Measurements from ENCODE around the gene ROPN1L.
"Not testable (repeated sequence)": the region's sequence is repeated elsewhere in the genome, so short reads cannot be mapped to it uniquely, and the experiment has no call there.

Gene ROPN1L

DNA sequence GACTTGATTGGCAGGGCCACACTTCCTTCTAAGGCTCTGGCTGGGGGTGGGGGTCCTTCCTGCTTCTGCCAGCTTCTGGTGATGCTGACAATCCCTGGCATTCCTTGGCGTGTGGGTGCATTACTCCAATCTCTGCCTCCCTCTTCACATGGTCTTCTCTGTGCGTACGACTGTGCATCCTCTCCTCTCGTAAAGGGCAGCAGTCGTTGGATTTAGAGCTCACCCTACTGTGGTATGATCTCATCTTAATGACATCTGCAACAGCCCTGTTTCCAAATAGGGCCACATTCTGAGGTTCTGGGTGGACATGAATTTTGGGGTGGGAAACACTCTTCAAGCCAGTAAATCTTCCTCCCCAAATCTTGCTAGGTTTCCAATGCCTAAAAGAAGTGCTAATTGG is 36.8 kb downstream of the ROPN1L start:
- no peak for DNase-seq (ENCODE audit: low spot score)

DNA sequence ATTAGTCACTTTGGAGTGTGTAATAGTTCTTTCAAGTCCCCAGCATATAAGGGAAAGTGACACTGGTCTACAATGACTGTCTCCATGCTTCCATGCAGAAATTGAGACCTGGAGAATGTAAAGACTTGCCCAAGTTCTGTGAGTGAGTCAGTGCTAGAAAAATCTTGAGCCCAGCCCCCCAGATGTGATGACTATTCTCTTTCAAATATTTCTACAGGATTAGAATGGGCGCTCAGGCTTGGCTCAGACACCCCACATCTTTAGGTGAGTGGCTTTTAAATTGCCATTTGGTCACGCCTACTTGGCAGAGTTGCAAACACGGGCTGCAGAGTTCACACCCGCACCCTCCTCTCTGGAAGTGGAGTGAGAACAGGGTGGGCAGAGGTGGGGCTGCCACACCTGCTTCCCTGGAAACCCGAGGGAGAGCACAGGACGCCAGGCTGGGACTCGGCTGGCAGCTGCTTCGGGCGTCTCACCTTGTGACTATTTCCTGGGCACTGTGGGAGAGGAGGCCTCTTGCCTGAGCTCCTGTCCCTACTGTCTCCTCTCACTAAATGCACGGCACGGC is 37.6 kb downstream of the ROPN1L start:
- no peak for DNase-seq (ENCODE audit: low spot score)

DNA sequence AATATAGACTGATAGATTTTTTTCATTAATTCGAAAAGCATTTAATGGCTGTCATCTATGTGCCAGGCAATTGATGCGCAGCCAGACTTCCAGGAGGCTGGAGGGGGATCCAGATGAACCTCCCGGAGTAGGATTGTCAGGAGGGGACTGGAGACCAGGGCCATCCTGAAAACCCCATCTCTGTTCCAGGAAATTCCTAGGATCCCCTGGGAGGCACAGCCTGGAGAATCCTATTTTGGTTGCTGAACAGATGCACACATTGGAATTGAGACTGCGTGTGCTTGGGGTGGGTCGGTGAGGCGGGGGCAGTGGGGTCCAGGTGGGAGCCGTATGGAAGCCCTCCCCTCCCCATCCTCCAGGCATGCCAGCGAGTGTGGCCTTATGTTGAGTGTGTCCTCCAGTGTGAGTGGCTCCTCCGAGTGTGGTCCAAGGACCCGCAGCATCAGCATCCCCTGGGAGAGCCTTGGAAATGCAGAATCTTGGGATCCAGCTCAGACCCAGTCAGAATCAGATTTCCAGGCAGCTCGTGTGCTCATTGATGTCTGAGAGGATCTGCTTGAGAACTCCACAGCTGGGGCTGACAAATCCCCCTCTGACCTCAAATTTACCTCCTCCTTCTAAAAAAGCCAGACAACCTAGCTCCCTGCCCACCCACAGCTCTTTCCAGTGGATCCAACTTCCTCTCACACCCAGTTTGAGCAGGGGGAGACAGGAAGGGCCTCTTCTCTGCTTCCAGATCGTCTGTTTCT is 38.7 kb downstream of the ROPN1L start:
- DNase-seq (ENCODE audit: low spot score), result no peak

DNA sequence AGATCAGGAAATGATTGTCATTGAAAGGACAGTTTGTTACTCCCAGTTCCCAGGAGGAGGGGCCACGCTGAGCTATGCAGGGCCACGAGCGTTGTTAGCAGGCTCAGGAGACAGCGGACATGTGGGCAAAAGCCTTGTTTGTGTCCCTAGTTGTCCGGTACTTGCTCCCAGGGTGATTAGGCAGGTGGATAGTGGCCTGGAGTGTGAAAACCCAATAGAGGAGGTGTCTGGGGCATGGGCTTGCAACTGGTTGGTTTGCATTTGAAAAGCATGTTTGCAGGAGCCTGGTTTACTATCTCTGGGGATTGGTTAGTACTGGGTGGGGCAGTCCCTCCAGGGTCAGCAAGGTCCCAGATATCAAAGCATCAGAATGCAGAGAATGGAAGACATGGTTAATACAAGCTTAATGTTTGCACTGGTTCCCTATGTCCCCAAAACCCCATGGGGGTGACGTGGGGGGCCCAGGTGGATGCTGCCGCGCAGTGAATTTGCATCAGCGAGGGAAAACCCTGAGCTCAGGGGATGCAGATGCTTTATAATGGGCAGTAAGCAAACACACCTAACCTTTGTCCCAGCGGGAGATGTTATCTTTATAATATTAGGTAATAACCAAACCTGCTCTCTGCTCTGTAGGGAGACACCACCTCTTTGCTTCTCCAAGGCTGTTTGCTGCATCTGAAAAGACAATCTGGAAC is 39.7 kb downstream of the ROPN1L start:
- no peak for DNase-seq (ENCODE audit: low spot score)

DNA sequence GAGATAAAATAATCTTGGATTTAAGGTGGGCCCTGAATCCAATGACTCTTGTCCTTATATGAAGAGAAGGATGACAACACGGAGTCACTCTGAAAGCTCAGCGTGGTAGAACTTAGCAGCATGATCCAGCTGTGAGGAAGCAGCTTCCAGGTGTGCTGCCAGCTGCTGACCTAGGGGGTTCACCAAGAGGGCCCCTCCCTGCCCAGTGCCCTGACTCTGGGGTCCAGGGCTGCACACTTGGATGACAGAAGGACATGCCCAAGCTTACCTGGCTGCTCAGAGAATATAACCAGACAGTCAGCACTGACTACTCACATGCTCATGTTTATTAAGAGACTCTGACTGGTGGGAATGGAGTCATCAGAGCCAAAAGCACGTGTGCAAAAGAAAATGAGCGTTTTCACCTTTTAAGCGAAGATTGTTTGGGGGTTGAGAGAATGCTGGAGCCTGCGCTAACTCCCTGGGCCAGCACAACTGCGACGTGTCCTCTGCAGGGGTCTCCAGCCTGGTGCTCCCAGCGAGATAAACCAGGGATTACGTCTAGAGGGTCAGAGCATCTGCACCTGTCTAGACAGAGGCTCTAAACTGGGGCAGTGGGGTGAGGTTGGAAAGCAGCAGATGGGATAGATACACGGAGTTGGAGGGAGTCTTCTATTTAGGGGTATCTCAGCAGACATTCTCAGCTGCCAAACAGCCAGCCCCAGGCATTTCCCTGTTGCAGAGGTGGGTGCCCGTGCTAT is 41.3 kb downstream of the ROPN1L start:
- DNase-seq (ENCODE audit: low spot score), result no peak

DNA sequence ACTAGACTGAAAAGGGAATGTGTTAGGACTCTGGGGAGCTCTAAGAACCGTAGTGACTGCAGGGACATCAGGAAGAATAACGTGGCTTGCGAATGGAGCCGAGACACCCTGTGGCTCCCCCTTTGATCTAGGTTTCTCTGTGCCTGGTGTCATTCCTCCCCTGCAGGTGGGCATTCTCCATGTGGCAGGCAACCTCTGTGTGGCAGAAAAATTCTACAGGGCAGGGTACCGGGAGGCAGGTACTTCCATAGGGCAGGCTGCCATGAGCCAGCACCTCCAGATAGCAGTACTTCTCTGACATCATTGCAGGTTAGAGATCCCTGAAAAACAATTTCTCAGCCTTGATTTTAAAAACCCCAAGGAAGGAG is 43.1 kb downstream of the ROPN1L start:
- no peak for DNase-seq (ENCODE audit: low spot score)

DNA sequence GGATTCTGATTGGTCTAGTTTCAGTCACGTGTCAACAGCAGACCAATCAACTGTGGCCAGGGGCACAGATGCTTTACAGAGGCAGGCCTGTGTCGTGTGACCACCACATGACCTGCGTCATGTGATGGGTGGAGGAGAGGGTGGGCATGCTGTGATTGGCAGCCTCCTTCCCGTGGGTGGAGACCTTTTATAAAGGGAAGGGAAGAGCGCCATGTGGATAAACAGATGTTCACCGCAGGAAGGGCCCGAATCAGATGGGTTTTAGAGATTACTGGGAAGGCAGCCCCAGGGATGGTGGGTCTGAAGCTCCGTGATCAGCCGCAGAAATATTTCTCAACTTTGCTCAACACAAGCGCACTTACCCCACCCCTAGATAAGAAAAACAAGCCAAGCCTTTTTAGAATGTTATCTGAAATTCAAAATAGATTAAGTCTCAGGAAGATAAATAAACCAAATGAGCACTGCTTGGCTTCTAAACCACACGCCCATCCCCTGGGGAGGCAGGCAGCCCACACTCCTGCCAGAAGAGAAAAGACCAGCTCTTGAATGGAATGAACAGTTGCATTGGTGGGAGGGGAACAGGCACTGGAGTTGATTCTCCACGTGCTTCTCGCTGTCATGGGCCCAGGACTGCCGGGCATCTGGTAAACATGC is 43.6 kb downstream of the ROPN1L start:
- no peak for DNase-seq (ENCODE audit: low spot score)

DNA sequence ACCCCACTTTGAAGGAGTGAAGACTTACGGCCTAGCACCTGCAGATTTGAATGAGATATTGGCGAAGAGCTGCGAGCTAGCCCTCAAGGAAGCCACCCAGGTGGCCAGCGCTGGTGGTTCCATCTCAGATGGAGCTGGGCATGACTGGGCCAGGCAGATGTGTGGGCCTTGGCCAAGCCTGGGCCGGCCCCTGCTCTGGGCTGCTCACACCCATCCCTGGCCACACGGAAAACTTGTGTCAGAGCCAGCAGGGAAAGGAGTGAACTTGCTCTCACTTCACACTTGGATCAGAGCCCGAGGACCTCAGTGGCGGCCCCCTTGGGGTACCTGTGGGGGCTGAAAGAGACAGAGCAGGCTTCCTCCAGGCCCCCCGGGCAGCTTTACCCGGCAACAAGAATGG is 44.2 kb downstream of the ROPN1L start:
- DNase-seq (ENCODE audit: low spot score), result no peak

DNA sequence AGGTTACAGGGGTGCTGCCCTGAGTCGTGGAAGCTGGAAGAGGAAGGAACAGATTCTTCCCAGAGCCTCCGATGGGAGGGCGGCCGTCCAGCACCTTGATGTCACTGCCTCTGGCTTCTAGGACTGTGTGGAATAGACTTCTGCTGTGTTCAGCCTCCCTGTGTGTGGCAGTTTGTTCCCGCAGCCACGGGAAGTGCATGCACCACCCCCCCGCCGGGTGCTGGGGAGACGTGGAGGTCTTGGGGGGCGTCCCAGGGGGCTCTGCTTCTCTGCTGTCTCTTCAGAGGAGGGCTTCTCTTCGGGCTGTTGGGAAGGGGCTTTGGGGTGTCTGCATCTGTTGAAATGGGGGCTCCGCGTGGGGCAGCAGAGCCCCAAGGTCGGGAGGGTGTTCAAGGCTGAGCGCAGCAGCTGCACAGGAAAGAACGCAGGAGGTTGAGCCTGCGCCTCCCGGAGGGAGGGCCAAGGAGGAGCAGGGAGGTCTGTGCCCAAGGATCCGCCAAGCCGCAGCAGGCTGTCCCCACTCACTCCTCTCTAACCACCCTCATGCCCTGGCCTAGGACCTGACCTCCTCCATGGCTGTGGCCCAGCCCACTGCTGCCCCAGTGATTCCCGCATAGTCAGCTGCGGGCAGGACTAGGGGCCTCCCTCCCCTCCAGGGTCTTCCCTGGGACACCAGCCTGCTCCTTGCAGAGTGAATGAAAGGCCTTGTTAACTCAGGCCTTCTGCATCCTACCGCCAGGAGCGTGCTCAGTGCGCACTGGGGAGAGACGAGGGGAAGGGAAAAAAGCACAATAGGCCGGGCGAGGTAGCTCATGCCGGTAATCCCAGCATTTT is 45.0 kb downstream of the ROPN1L start:
- no peak for DNase-seq (ENCODE audit: low spot score)

DNA sequence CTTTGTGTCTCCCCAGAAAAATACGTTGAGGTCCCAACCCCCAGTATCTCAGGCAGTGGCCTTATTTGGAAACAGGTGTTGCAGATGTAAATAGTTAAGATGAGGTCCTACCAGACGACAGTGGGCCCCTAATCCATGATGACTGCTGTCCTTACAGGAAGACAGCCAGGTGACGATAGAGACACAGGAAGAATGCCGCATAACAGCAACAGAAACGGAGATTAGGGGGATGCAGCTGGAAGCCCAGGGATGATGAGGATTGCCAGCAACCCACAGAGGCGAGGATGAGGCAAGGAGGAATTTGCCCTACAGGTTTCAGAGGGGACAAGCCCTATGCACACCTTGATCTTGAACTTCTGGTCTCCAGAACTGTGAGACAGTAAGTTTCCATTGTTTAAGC is 46.5 kb downstream of the ROPN1L start:
- DNase-seq (ENCODE audit: low spot score), result no peak

DNA sequence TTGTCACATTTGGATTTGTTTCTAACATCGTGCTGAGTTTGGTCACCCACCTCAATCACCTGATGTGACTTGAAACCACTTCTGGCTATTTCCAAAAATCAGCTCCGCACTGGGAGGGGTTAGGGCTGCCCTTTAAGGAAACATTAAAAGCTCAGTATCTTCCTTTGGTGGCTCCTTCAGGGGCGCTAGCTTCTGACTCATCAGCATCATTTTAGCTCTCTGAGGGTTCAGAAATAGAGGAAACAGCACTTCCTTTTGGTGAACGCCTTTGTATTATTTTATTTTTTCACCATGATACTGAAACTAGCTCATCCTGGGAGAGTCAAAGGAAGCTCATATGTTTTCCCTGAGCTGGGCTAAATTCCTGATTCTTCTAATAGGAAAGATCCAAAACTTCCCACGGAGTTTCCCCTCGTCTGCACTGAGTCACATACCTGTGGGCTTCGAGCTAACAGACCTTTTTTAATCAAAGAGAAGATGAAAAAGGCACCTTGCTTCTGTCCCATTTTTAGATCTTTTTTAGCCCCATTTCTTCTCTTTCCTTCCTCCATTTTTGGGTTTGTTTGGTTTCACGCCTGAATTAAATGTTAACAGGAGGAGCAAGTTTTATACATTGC is 48.2 kb downstream of the ROPN1L start:
- DNase-seq (ENCODE audit: low spot score), result peak; percentile 34

DNA sequence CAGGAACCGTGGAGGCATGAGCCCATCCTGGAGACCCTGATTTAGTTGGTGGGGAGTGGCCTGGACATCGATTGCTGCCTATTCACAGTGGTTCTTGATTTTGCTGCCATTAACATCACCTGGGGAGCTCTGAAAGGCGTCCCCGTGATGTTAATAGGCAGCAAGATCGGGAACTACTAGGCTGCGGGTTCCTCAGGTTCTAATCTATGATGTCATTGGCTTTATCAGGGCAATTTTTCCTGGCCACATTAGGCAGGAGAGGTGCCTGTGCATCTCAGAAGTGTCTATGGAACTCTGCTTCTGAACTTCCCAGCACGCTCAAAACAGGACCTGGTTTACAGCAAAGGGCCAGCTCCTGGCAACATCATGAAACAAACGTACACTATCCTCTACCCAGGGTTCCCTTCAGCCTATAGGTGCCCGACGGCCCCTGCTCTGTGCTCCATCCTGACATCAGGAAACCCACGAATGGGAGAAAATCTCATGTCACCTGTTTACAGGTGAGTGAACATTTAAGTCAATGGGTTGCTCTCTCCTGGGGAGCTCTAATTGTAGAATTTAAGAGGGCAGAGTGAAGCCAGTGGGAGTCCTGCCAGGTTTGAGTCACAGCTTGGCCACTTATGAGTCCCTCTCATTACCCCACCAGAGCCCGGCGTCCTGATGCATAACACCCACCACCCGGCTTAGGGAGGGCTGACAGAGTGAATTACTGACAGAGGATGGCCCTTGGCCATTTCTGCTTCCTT is 49.4 kb downstream of the ROPN1L start:
- no peak for DNase-seq (ENCODE audit: low spot score)

DNA sequence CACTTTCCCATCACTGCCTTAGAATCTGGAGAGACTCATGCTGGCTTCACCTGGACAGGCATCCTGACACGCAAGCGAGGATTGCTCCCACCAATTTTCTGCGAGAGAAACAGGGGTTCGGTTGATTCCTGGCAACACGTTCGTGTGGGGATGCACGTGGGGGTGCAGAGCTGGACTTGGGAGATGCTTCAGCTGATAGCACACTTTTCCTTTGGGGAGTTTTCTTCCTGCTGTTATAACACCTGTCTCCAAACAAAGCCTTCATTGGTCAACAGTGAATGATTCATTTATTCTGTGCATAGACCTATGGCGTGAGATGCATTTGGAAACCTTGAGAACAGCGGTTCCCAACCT is 50.0 kb downstream of the ROPN1L start:
- DNase-seq (ENCODE audit: low spot score), result no peak

DNA sequence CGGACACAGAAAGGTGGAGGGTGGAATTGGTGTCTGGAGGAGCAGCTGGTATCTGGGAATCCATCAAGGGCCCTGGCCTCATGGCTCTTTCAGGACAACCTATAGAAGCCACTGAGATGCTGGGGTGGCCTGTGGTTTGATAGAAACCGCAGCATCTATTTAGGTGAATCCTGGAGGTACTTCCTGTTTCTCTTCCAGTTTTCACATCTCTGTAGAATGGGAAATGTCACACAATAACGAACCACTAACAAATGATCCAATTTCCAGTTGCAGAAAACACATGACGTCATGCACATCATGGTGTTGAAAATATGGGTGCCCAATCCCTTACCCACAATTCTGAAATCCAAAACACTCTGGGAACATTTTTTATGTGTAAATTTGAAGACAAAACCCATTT is 52.2 kb downstream of the ROPN1L start:
- no peak for DNase-seq (ENCODE audit: low spot score)

DNA sequence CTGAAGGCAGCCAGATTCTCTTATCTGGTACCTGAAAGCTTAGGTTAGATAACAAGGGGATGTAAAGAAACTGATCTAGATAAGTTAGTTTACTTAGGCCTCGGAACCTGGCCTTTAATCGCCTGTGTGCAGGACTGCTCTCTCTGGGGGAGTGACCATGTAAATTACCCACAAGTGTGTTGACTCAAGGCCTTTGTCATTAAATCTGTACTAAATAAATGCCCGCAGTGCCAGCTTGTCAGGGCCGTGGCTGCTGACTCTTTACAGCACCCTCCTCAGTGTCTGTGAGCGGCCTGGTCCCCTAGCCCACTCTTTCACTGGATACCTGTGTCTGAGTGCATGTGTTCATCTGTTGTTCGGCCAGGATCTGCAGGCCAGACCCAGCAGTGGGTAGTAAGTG is 52.8 kb downstream of the ROPN1L start:
- not testable (repeated sequence) for DNase-seq (ENCODE audit: low spot score)

DNA sequence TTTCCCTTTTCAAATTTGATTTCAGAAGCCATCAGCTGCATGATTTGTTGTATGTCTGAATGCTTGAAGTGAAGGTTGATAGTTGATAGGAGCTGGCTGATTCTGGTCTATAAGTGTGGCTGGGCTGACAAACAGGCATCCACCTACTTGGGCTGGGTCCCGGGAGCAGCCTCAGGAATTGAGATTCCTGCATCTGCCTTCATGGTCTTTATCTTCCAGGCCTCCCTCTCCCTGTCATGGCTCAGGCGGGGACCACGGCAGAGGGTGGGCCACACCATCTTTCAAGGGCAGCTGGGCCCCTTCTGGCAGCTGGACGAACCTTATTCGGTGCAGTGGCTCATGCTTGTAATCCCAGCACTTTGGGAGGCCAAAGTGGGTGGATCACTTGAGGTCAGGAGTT is 55.9 kb downstream of the ROPN1L start:
- DNase-seq (ENCODE audit: low spot score), result no peak

DNA sequence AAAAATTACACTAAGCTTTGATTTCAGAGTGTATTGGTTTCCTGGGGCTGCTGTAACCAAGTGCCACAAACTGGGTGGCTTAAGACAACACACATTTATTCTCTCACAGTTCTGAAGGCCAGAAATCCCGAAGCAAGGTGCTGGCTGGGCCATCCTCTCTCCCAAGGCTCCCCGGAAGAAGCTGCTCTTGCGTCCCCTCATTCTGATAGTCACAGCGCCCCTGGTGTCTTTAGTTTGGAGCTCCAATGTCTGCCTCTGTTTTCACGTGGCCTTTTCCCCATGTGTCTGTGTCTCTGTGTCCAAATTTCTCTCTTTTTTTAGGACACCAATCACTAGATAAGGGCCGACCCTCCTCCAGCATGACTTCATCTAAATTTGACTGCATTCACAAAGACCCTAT is 56.7 kb downstream of the ROPN1L start:
- no peak for DNase-seq (ENCODE audit: low spot score)

DNA sequence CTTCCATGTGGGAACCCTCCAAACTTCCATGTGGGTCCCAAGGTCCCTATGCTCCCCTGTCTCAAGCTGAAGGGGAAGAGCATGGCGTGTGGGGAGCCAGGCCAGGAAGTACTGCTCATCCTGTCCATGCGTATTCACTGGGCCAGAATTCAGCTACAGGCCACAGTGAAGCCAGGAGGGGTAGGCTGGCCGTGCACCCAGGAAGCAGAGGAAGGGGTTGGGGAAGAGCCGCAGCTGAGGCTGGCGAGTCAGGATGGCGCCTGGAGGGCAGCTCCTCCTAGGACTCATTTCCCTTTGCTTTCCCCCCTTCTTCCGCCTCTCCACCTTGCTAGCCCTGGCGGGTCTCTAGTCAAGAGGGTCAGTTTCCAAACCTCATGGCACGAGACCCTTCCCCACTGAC is 57.4 kb downstream of the ROPN1L start:
- DNase-seq (ENCODE audit: low spot score), result no peak

DNA sequence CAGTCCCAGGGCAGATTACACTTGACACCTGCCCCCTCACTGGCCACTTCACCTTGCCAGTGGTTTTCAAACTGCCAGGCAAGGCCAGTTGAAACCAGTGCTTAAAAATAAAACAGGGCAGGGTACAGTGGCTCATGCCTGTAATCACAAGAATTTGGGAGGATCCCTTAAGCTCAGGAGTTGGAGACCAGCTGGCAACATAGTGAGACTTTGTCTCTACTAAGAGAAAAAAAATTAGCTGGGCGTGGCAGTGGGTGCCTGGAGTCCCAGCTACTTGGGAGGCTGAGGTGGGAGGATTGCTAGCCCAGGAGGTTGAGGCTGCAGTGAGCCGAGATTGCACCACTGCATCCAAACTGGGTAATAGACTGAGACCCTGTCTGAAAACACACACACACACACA is 58.1 kb downstream of the ROPN1L start:
- DNase-seq (ENCODE audit: low spot score), result no peak

DNA sequence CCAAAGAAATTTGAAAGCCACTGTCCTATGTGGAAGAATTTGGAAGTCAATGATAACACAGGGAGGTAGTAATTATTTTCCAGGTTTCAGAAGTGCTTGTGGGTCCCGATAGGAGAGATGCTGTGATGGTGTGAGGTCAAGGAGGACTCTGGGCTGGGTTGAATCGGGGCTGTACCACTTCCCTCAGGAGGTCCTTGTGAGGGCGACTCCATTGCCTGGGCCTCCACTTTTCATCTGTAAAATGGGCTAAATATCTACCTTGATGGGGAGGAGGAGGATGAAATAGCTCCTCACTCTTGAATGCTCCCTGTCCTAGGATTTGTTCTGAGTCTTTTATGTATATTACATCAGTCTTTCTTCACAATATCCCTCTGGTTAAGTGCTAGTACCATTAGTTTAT is 59.0 kb downstream of the ROPN1L start:
- no peak for DNase-seq (ENCODE audit: low spot score)
